HepG2 (cell line): Measurements from ENCODE around the gene CLPTM1L. TPM values are rescaled to one million over a fixed set of nuclear protein-coding genes. Genes with fewer than 3 reads are reported as not detected.

Experiments used
- ATAC-seq: fragments of 200-7000 bp; cut with Tn5 transposase; 3 replicates; pipeline ENCODE4 v1.9.1; 2020; ENCODE audit warnings: mild to moderate bottlenecking, moderate library complexity
- BruUV-seq: library from RNA; stranded (reverse); fragments of 400-500 nt; replicated peaks from 2 replicates; lab custom pipeline; 2021; lab: Mats Ljungman, UMichigan
- CTCF ChIA-PET: fragments of 300-600 bp; formaldehyde crosslinking; extraction: SDS; loops from one replicate; lab custom pipeline; 2021; ENCODE audit warnings: low total read pairs, inconsistent platforms, low intra/inter-chr PET ratio; lab: Yijun Ruan, JAX
- POLR2A ChIA-PET: fragments of 350-600 bp; sonication (Branson Sonifier 250); formaldehyde crosslinking; loops from one replicate; lab custom pipeline; 2020; ENCODE audit warnings: antibody characterized with exemption, inconsistent platforms; lab: Yijun Ruan, JAX
- DNase-seq: peaks from one replicate; pipeline ENCODE4 v3.0.0-alpha.2; 2015; ENCODE audit warnings: low spot score
- FAIRE-seq: peaks from 3 replicates; lab custom pipeline; 2011; peaks lifted over from hg19 to GRCh38; lab: Jason Lieb, UNC
- H2AFZ ChIP-seq: one replicate; pipeline ENCODE4 v1.6.1; 2011; ENCODE audit warnings: low read length, inconsistent platforms
- H3K27ac ChIP-seq: fragments of 300-600 bp; 3 replicates; pipeline ENCODE4 v1.8.0; 2011; ENCODE audit warnings: mixed run types, mild to moderate bottlenecking, mixed read lengths, low read length, inconsistent platforms; ENCODE audit not compliant: insufficient read depth; ENCODE audit errors: extremely low read length
- H3K27me3 ChIP-seq, 2 experiments: fragments of 200-600 bp in 1 of 2; 2 replicates in 1 of 2; 3 replicates in 1 of 2; pipeline versions ENCODE4 v1.6.0 to v1.8.0; 2011; ENCODE audit warnings: low read length in 2 of 2, mild to moderate bottlenecking in 2 of 2, moderate library complexity in 2 of 2, inconsistent platforms in 1 of 2; ENCODE audit not compliant: insufficient read depth in 2 of 2, control insufficient read depth in 1 of 2
- H3K36me3 ChIP-seq, 2 experiments: fragments of 200-600 bp in 1 of 2; replicated peaks in 1 of 2; 2 replicates in 1 of 2; 3 replicates in 1 of 2; pipeline versions ENCODE4 v1.5.1 to v1.8.0; 2011; ENCODE audit warnings: low read length in 2 of 2, inconsistent platforms in 1 of 2; ENCODE audit not compliant: insufficient read depth in 2 of 2, control insufficient read depth in 1 of 2
- H3K4me1 ChIP-seq: 2 replicates; pipeline ENCODE4 v1.5.1; 2012; ENCODE audit warnings: low read length, inconsistent platforms; ENCODE audit not compliant: insufficient read depth
- H3K4me2 ChIP-seq: 2 replicates; pipeline ENCODE4 v1.6.0; 2011; ENCODE audit warnings: low read depth, low read length, inconsistent platforms
- H3K4me3 ChIP-seq, 3 experiments: fragments of 200-600 bp in 1 of 3; sonication (generic), shearing (Covaris generic) in 1 of 3; replicated peaks in 1 of 3; 2 replicates each; pipeline ENCODE4 v1.5.1; 2011 to 2016; ENCODE audit warnings: low read length in 3 of 3, inconsistent platforms in 2 of 3, low read depth in 2 of 3, mild to moderate bottlenecking in 2 of 3, control low read depth in 1 of 3, mixed read lengths in 1 of 3; ENCODE audit not compliant: insufficient read depth in 1 of 3
- H3K79me2 ChIP-seq: one replicate; pipeline ENCODE4 v1.6.1; 2011; ENCODE audit warnings: low read length, inconsistent platforms; ENCODE audit not compliant: insufficient read depth
- H3K9ac ChIP-seq: 2 replicates; pipeline ENCODE4 v1.6.0; 2011; ENCODE audit warnings: mild to moderate bottlenecking, low read depth, low read length, inconsistent platforms; ENCODE audit not compliant: insufficient read depth
- H3K9me3 ChIP-seq: 2 replicates; pipeline ENCODE4 v1.5.1; 2012; ENCODE audit warnings: mild to moderate bottlenecking, low read length
- H4K20me1 ChIP-seq: 2 replicates; pipeline ENCODE4 v1.6.0; 2011; ENCODE audit warnings: inconsistent platforms, mild to moderate bottlenecking, low read length, moderate library complexity; ENCODE audit not compliant: insufficient read depth
- ASH2L ChIP-seq: fragments of 300-600, 200-600 bp; sonication (generic); IDR thresholded peaks from 2 replicates; pipeline ENCODE4 v1.7.0; 2017; ENCODE audit warnings: low read depth, mild to moderate bottlenecking, moderate library complexity, mixed read lengths, low read length; ENCODE audit not compliant: insufficient read length
- MLX ChIP-seq: IDR thresholded peaks from 2 replicates; pipeline ENCODE4 v1.6.1; 2016
- SKI ChIP-seq: fragments of 450-650 bp; IDR thresholded peaks from one replicate; pipeline ENCODE4 v1.6.1; 2018; ENCODE audit warnings: mild to moderate bottlenecking; ENCODE audit not compliant: partially characterized antibody
- ZMAT5 ChIP-seq: sonication (generic); formaldehyde crosslinking; IDR thresholded peaks from 2 replicates; pipeline ENCODE4 v1.5.0; 2020; ENCODE audit warnings: mild to moderate bottlenecking, low read depth, missing genetic modification reagents, borderline replicate concordance
- WGBS: methylation state at CpG from one replicate; pipeline ENCODE4 v1.1.6; 2017; ENCODE audit warnings: low lambda C conversion rate; 5-methylcytosine and 5-hydroxymethylcytosine counted together
- in situ Hi-C: cut with HindIII; loops from 2 replicates; pipeline ENCODE4 v1.10.0; 2017; ENCODE audit warnings: low pct_unique_long_range_greater_than_20kb; ENCODE audit not compliant: extremely low pct_ligation_motif_present
- intact Hi-C: fragments of 100-400 bp; cut with micrococcal nuclease; formaldehyde crosslinking; loops from one replicate; pipeline ENCODE4 v1.10.0; 2022; ENCODE audit not compliant: unreplicated experiment
- polyA plus RNA-seq, 8 experiments: library from polyadenylated mRNA; depleted of rRNA in 3 of 8; stranded (reverse) in 7 of 8; unstranded in 1 of 8; fragments of >200 nt; fragmentation: Illumina TruSeq in 4 of 8; extraction: Trizol in 4 of 8; gene quantifications; 2 replicates each; pipeline versions ENCODE4 v1.2.1 to v1.2.3, GENCODE V29; 2011 to 2016; ENCODE audit warnings: low read depth in 4 of 8, missing spikeins in 1 of 8, mixed read lengths in 1 of 8; ENCODE audit not compliant: insufficient read depth in 1 of 8
- total RNA-seq, 5 experiments: library from RNA; depleted of rRNA; stranded (reverse); fragments of >200 nt; fragmentation: Illumina TruSeq; extraction: Trizol; gene quantifications; 2 replicates each; pipeline ENCODE4 v1.2.3, GENCODE V29; 2016; ENCODE audit warnings: low read depth in 1 of 5
- TF ChIP-seq, protein P1 (sequence below): sonication (generic); formaldehyde crosslinking; IDR thresholded peaks from 2 replicates; pipeline ENCODE4 v1.8.0; 2022; ENCODE audit warnings: mild to moderate bottlenecking, missing genetic modification reagents, borderline replicate concordance
- TF ChIP-seq, protein P2 (sequence below): sonication (generic); formaldehyde crosslinking; IDR thresholded peaks from 2 replicates; pipeline ENCODE4 v1.4.0; 2020; ENCODE audit warnings: mild to moderate bottlenecking, low read depth, missing genetic modification reagents
- TF ChIP-seq, protein P3 (sequence below): sonication (generic); formaldehyde crosslinking; IDR thresholded peaks from 2 replicates; pipeline ENCODE4 v1.5.1; 2020; ENCODE audit warnings: mild to moderate bottlenecking, missing genetic modification reagents, borderline replicate concordance

Gene CLPTM1L
- total and polyA plus RNA-seq, 2 of the 13 experiments (the other 11 are each of a cell fraction or from before 2014, with no cell fraction given) = 80.3 to 124 TPM

DNA sequence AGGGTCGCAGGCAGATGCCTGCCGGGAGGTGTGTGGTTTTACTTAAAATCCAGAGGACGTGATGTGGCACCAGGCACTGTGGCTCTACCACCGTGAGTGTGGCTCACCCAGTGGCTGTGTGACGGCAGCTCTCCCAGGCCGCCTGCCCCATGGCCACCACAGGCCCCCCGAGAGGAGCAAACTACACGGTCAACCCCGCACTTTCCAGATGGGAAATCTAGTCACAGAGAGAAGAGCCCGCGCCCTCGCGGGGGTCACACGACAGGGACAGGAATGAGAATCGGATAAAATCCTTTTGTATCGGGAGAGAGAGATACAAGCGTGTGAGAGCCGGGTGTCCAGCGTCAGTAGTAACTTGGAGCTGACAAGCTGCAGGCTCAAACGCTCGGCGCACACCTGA is 74.5 kb downstream of the CLPTM1L start:
- Histone ChIP-seq H3K27me3 (peaks cover 0 to 15% of the 10 kb centered on the region in 2 experiments; a peak in 2 of 5 replicates), H3K9me3 (no peaks in the 10 kb centered on the region), H3K4me2 (no peak overlapping the region), H4K20me1 (no peaks in the 10 kb centered on the region), H3K36me3 (0 out of 5 replicates have a peak, but pooled peaks cover 0 to 2% of the 10 kb centered on the region in 2 experiments), H3K27ac (no peak overlapping the region)
- in situ Hi-C loops = no loop called here
- no TSS peak for BruUV-seq
- ChIA-PET CTCF (no interaction called here), POLR2A (no interaction called here)
- 64% methylated on average over 21 of the region's 22 CpGs for WGBS
- DNase-seq = no peak
- no peak for FAIRE-seq
- intact Hi-C loops = no loop called here
- TF ChIP-seq ZMAT5 (CRISPR knock-in tag) (no peak), MLX (CRISPR knock-in tag) (no peak), ASH2L (no peak), SKI (no peak)
- TF ChIP-seq, protein P1, sequence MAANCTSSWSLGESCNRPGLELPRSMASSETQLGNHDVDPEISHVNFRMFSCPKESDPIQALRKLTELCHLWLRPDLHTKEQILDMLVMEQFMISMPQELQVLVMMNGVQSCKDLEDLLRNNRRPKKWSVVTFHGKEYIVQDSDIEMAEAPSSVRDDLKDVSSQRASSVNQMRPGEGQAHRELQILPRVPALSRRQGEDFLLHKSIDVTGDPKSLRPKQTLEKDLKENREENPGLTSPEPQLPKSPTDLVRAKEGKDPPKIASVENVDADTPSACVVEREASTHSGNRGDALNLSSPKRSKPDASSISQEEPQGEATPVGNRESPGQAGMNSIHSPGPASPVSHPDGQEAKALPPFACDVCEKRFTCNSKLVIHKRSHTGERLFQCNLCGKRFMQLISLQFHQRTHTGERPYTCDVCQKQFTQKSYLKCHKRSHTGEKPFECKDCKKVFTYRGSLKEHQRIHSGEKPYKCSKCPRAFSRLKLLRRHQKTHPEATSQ (CRISPR knock-in tag) = no peak
- TF ChIP-seq, protein P2, sequence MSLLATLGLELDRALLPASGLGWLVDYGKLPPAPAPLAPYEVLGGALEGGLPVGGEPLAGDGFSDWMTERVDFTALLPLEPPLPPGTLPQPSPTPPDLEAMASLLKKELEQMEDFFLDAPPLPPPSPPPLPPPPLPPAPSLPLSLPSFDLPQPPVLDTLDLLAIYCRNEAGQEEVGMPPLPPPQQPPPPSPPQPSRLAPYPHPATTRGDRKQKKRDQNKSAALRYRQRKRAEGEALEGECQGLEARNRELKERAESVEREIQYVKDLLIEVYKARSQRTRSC (CRISPR knock-in tag) = no peak
- TF ChIP-seq, protein P3, sequence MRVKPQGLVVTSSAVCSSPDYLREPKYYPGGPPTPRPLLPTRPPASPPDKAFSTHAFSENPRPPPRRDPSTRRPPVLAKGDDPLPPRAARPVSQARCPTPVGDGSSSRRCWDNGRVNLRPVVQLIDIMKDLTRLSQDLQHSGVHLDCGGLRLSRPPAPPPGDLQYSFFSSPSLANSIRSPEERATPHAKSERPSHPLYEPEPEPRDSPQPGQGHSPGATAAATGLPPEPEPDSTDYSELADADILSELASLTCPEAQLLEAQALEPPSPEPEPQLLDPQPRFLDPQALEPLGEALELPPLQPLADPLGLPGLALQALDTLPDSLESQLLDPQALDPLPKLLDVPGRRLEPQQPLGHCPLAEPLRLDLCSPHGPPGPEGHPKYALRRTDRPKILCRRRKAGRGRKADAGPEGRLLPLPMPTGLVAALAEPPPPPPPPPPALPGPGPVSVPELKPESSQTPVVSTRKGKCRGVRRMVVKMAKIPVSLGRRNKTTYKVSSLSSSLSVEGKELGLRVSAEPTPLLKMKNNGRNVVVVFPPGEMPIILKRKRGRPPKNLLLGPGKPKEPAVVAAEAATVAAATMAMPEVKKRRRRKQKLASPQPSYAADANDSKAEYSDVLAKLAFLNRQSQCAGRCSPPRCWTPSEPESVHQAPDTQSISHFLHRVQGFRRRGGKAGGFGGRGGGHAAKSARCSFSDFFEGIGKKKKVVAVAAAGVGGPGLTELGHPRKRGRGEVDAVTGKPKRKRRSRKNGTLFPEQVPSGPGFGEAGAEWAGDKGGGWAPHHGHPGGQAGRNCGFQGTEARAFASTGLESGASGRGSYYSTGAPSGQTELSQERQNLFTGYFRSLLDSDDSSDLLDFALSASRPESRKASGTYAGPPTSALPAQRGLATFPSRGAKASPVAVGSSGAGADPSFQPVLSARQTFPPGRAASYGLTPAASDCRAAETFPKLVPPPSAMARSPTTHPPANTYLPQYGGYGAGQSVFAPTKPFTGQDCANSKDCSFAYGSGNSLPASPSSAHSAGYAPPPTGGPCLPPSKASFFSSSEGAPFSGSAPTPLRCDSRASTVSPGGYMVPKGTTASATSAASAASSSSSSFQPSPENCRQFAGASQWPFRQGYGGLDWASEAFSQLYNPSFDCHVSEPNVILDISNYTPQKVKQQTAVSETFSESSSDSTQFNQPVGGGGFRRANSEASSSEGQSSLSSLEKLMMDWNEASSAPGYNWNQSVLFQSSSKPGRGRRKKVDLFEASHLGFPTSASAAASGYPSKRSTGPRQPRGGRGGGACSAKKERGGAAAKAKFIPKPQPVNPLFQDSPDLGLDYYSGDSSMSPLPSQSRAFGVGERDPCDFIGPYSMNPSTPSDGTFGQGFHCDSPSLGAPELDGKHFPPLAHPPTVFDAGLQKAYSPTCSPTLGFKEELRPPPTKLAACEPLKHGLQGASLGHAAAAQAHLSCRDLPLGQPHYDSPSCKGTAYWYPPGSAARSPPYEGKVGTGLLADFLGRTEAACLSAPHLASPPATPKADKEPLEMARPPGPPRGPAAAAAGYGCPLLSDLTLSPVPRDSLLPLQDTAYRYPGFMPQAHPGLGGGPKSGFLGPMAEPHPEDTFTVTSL (CRISPR knock-in tag) = no peak
- TF ChIP-seq, all 625 proteins: peak for 0
- H3K4me3 ChIP-seq = no peak overlapping the region
- no peak for ATAC-seq
- no peaks in the 10 kb centered on the region for H3K4me1 ChIP-seq
- H3K79me2 ChIP-seq = no peaks in the 10 kb centered on the region
- H3K9ac ChIP-seq = no peak overlapping the region
- H2AFZ ChIP-seq = no peak overlapping the region
